HEK293 (cell line): ENCODE measurements around the gene KANSL3.

Experiments
- CTCF ChIA-PET: fragments of 350-600 bp; formaldehyde crosslinking; extraction: SDS; loops from one replicate; lab custom pipeline; 2021; ENCODE audit warnings: antibody characterized with exemption; lab: Yijun Ruan, JAX
- POLR2A ChIA-PET: fragments of 300-600 bp; formaldehyde crosslinking; extraction: SDS; loops from one replicate; lab custom pipeline; 2020; ENCODE audit warnings: antibody characterized with exemption, inconsistent platforms; lab: Yijun Ruan, JAX
- H3K27ac ChIP-seq: fragments of 200-500 bp; sonication (Bioruptor generic); 2 replicates; pipeline ENCODE4 v1.5.1; 2014; ENCODE audit warnings: low read depth, low read length, control low read depth, inconsistent platforms; ENCODE audit errors: extremely low read depth
- H3K36me3 ChIP-seq, 2 experiments: fragments of 200-500 bp in 1 of 2; sonication (Bioruptor generic) in 1 of 2; 1 replicate in 1 of 2; 2 replicates in 1 of 2; pipeline ENCODE4 v1.5.1; 2014 to 2017; ENCODE audit warnings: inconsistent platforms in 2 of 2, low read length in 2 of 2; ENCODE audit not compliant: control insufficient read depth in 2 of 2, insufficient read depth in 1 of 2
- H3K4me1 ChIP-seq: fragments of 200-500 bp; sonication (Bioruptor generic); 2 replicates; pipeline ENCODE4 v1.5.1; 2014; ENCODE audit warnings: mild to moderate bottlenecking, low read length, inconsistent platforms; ENCODE audit not compliant: control insufficient read depth, insufficient read depth
- H3K4me3 ChIP-seq: 2 replicates; pipeline ENCODE4 v1.5.1; 2011; ENCODE audit warnings: low read depth, mild to moderate bottlenecking, control low read depth, low read length, moderate library complexity
- H3K9me3 ChIP-seq: fragments of 200-500 bp; sonication (Bioruptor generic); 2 replicates; pipeline ENCODE4 v1.5.1; 2014; ENCODE audit warnings: low read depth, low read length, inconsistent platforms; ENCODE audit not compliant: control insufficient read depth, insufficient read depth
- CTCF ChIP-seq: fragments of 450-650 bp; formaldehyde crosslinking; IDR thresholded peaks from 2 replicates; pipeline ENCODE4 v1.5.1; 2016; ENCODE audit warnings: missing biosample characterization, missing genetic modification characterization
- GLI2 ChIP-seq: fragments of 450-650 bp; formaldehyde crosslinking; IDR thresholded peaks from 2 replicates; pipeline ENCODE4; 2017; ENCODE audit warnings: missing biosample characterization, missing genetic modification characterization, low read depth, borderline replicate concordance
- GLIS1 ChIP-seq: fragments of 450-650 bp; formaldehyde crosslinking; IDR thresholded peaks from 2 replicates; pipeline ENCODE4 v1.5.1; 2016; ENCODE audit warnings: missing biosample characterization, missing genetic modification characterization
- KLF9 ChIP-seq: fragments of 450-650 bp; formaldehyde crosslinking; IDR thresholded peaks from 2 replicates; pipeline ENCODE4 v1.5.1; 2016; ENCODE audit warnings: missing biosample characterization, missing genetic modification characterization, low read depth
- SALL2 ChIP-seq: fragments of 450-650 bp; formaldehyde crosslinking; IDR thresholded peaks from 2 replicates; pipeline ENCODE4 v1.5.0; 2017; ENCODE audit warnings: missing biosample characterization, mild to moderate bottlenecking, missing genetic modification characterization, borderline replicate concordance
- SCRT1 ChIP-seq: fragments of 450-650 bp; formaldehyde crosslinking; IDR thresholded peaks from 2 replicates; pipeline ENCODE4 v1.5.1; 2016; ENCODE audit warnings: missing biosample characterization, missing genetic modification characterization, borderline replicate concordance
- SP3 ChIP-seq: fragments of 450-650 bp; formaldehyde crosslinking; IDR thresholded peaks from 2 replicates; pipeline ENCODE4 v1.5.1; 2016; ENCODE audit warnings: missing biosample characterization, missing genetic modification characterization
- WT1 ChIP-seq: fragments of 450-650 bp; formaldehyde crosslinking; IDR thresholded peaks from 2 replicates; pipeline ENCODE4 v1.5.1; 2016; ENCODE audit warnings: missing biosample characterization, missing genetic modification characterization
- YY1 ChIP-seq: fragments of 450-650 bp; formaldehyde crosslinking; IDR thresholded peaks from 2 replicates; pipeline ENCODE4 v1.5.1; 2018; ENCODE audit warnings: missing biosample characterization, missing genetic modification characterization
- ZBTB11 ChIP-seq: fragments of 450-650 bp; formaldehyde crosslinking; conservative IDR thresholded peaks from 2 replicates; pipeline ENCODE4 v1.5.1; 2016; ENCODE audit warnings: low read depth, missing biosample characterization, missing genetic modification characterization
- ZBTB20 ChIP-seq: fragments of 450-650 bp; formaldehyde crosslinking; IDR thresholded peaks from 2 replicates; pipeline ENCODE4 v1.5.1; 2016; ENCODE audit warnings: missing biosample characterization, missing genetic modification characterization
- ZFP41 ChIP-seq: fragments of 450-650 bp; formaldehyde crosslinking; IDR thresholded peaks from 2 replicates; pipeline ENCODE4 v1.5.1; 2016; ENCODE audit warnings: missing biosample characterization, missing genetic modification characterization, borderline replicate concordance
- ZNF175 ChIP-seq: fragments of 450-650 bp; formaldehyde crosslinking; IDR thresholded peaks from 2 replicates; pipeline ENCODE4 v1.5.1; 2016; ENCODE audit warnings: missing biosample characterization, missing genetic modification characterization
- ZNF24 ChIP-seq: fragments of 450-650 bp; formaldehyde crosslinking; IDR thresholded peaks from 2 replicates; pipeline ENCODE4 v1.5.1; 2016; ENCODE audit warnings: missing biosample characterization, missing genetic modification characterization
- ZNF274 ChIP-seq, 2 experiments: fragments of 200-500 bp in 1 of 2; fragments of 450-650 bp in 1 of 2; sonication (Bioruptor generic) in 1 of 2; formaldehyde crosslinking in 1 of 2; IDR thresholded peaks; 2 replicates each; pipeline versions ENCODE4 v1.5.1 to v1.6.1; 2014 to 2016; ENCODE audit warnings: borderline replicate concordance in 1 of 2, inconsistent platforms in 1 of 2, low read length in 1 of 2, missing biosample characterization in 1 of 2, missing genetic modification characterization in 1 of 2
- ZNF544 ChIP-seq: fragments of 450-650 bp; formaldehyde crosslinking; IDR thresholded peaks from 2 replicates; pipeline ENCODE4 v1.5.0; 2017; ENCODE audit warnings: missing biosample characterization, missing genetic modification characterization
- ZNF654 ChIP-seq: fragments of 450-650 bp; formaldehyde crosslinking; IDR thresholded peaks from 2 replicates; pipeline ENCODE4 v1.5.1; 2016; ENCODE audit warnings: low read depth, missing biosample characterization, missing genetic modification characterization
- ZNF660 ChIP-seq: fragments of 450-650 bp; IDR thresholded peaks from 2 replicates; pipeline ENCODE4 v1.5.1; 2018; ENCODE audit warnings: missing biosample characterization, mild to moderate bottlenecking, missing genetic modification characterization
- ZNF768 ChIP-seq: fragments of 450-650 bp; formaldehyde crosslinking; IDR thresholded peaks from 2 replicates; pipeline ENCODE4 v1.5.1; 2018; ENCODE audit warnings: missing biosample characterization, mild to moderate bottlenecking, missing genetic modification characterization
- ZSCAN23 ChIP-seq: fragments of 450-650 bp; formaldehyde crosslinking; IDR thresholded peaks from 2 replicates; pipeline ENCODE4 v1.5.1; 2016; ENCODE audit warnings: missing biosample characterization, missing genetic modification characterization

KANSL3 gene

GRCh38 chr2:96587843-96588242 lies 50.3 kb downstream of the KANSL3 start:
- ChIA-PET CTCF (no interaction called here), POLR2A (no interaction called here)
- Histone ChIP-seq H3K9me3 (no peaks in the 10 kb centered on the region), H3K4me3 (no peak overlapping the region), H3K4me1 (peaks cover 2% of the 10 kb centered on the region; the same call in 1 of the 2 replicates), H3K36me3 (peaks cover 12 to 31% of the 10 kb centered on the region in 2 experiments; a peak in 2 of 3 replicates), H3K27ac (no peak overlapping the region)
- TF ChIP-seq ZFP41 (tag by site-specific recombination): no peak
- TF ChIP-seq ZNF24 (tag by site-specific recombination): no peak
- no peak for TF ChIP-seq KLF9 (tag by site-specific recombination)
- no peak for TF ChIP-seq ZBTB20 (tag by site-specific recombination)
- TF ChIP-seq ZNF175 (tag by site-specific recombination): no peak
- no peak for TF ChIP-seq ZNF274 (IDR thresholded peaks at IDR 0.05; ENCODE audit: low read length)
- no peak for TF ChIP-seq ZNF274 (tag by site-specific recombination; IDR thresholded peaks at IDR 0.05; ENCODE audit: borderline replicate concordance)
- TF ChIP-seq GLI2 (tag by site-specific recombination): no peak
- no peak for TF ChIP-seq ZBTB11 (tag by site-specific recombination)
- TF ChIP-seq YY1 (tag by site-specific recombination): no peak
- TF ChIP-seq ZSCAN23 (tag by site-specific recombination): no peak
- TF ChIP-seq SP3 (tag by site-specific recombination): no peak
- TF ChIP-seq ZNF544: no peak
- no peak for TF ChIP-seq SCRT1 (tag by site-specific recombination)

- CTCF ChIA-PET: interaction anchor here (1.1 kb wide), 1 partner anchor 27 kb away, joined by 3 read pairs; no protein-coding TSS in a partner anchor
Observed at GRCh38 chr2:96584017-96584416, 54.1 kb downstream of the KANSL3 start.

GRCh38 chr2:96580771-96581170 lies 57.3 kb downstream of the KANSL3 start:
- no peak overlapping the region for H3K4me3 ChIP-seq
- ChIA-PET CTCF (interaction anchor here (1.1 to 1.4 kb wide), 3 partner anchors 13 to 173 kb away, joined by 3 to 8 read pairs (median 8); no protein-coding TSS in a partner anchor), POLR2A (no interaction called here)
- no peaks in the 10 kb centered on the region for H3K9me3 ChIP-seq
- H3K27ac ChIP-seq: no peak overlapping the region
- H3K36me3 ChIP-seq: peaks cover 0 to 9% of the 10 kb centered on the region in 2 experiments; a peak in 2 of 3 replicates
- peak; percentile 33; the same call in 1 of the 2 replicates for TF ChIP-seq GLIS1
- peak; percentile 48 for TF ChIP-seq ZNF654 (tag by site-specific recombination)
- TF ChIP-seq ZNF660 (tag by site-specific recombination): 0 out of 2 replicates have a peak, but pooled peaks have one; percentile 51
- peak; percentile 85 for TF ChIP-seq ZNF768 (tag by site-specific recombination)
- TF ChIP-seq SALL2 (tag by site-specific recombination): no peak
- TF ChIP-seq CTCF: peak; percentile 57; the same call in 1 of the 2 replicates
- no peaks in the 10 kb centered on the region for H3K4me1 ChIP-seq

More at GRCh38 chr2:96584017-96584416, 54.1 kb downstream of the KANSL3 start:
- Histone ChIP-seq H3K4me3 (no peak overlapping the region), H3K4me1 (peaks cover 2% of the 10 kb centered on the region; the same call in 1 of the 2 replicates), H3K36me3 (peaks cover 0 to 14% of the 10 kb centered on the region in 2 experiments; a peak in 2 of 3 replicates), H3K9me3 (no peaks in the 10 kb centered on the region), H3K27ac (no peak overlapping the region)
- POLR2A ChIA-PET: interaction anchor here (0.6 kb wide), 1 partner anchor 262 kb away, joined by 6 read pairs; no protein-coding TSS in a partner anchor
- TF ChIP-seq WT1 (tag by site-specific recombination): peak; percentile 45; the same call in 1 of the 2 replicates
- TF ChIP-seq ZNF24 (tag by site-specific recombination): no peak
